CD4-positive, alpha-beta T cell treated with Interferon alpha-2 for 1 hour (primary cell): ENCODE data around the gene POLR2J3.
"Not testable (repeated sequence)": the region's sequence is repeated elsewhere in the genome, so short reads cannot be mapped to it uniquely, and the experiment has no call there.

Experiments used
- DNase-seq, 2 donors: peaks; one replicate each; pipeline ENCODE4 v3.0.0-alpha.2; 2020 to 2022

POLR2J3 gene

DNA sequence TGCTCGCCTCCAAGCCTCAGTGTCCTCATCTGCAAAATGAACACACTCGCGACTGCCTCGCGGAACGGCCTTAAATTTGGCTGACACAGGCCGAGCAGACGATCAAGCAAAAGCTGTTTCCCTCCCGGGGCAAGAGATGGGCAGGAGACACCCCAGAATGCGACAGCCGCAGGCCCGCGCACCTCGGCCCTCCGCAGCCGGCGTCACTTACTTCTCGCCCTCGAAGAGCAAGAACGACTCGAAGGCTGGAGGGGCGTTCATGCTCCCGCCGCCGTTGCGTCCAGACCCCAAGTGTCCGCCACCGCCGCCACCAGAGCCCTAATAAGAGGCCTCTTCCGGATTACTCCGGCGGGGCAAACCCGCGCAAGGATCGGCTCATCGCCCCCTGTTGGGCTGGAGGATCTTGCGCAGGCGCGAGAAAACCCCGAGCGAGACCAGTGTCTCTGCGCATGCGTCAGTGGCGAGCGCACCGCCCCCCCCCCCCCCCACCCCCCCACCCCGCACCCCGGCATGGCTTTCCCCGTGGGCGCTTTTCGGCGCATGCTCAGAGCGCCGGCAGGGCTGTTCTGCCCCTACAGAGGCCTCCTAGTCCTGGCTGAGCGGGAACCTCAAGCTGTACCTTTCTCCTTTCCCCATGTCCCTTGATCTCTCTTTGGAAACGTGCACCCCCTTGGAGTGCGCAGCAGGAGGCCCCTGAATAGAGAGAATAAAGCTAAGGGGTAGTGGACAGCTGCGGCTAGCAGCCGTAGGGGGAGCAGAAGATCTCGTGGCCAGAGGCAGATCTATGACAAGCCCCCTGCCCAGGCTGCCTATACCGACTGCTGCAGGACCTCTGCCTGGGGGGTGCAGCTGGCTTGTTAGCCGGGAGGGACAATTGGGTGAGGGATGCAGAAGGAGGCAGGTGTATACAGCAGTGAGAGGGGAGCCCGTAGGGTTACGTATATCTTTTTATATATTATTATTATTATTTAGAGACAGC, at the start of gene POLR2J3:
Gene POLR2J3 (minus strand): TSS at position 323 of the 979 bp plus-strand sequence. CDS start 62 bp downstream, at position 261.
- peak; percentile 95 to 97 for DNase-seq

DNA sequence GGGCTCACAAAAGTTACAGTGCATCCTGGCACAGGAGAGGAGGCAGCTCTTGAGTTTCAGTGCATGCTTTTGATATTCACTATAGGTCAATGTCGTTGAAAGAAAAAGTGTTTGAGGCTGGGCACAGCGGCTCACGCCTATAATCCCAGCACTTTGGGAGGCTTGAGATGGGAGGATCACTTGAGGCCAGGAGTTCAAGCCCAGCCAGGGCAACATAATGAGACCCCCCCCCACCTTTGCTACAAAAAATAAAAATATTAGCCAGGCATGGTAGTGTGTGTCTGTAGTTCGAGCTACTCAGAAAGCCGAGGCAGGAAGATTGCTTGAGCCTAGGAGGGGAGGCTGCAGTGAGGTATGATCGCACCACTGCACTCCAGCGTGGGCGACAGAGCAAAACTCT, 45.7 kb upstream of the POLR2J3 start:
- DNase-seq: not testable (repeated sequence)

DNA sequence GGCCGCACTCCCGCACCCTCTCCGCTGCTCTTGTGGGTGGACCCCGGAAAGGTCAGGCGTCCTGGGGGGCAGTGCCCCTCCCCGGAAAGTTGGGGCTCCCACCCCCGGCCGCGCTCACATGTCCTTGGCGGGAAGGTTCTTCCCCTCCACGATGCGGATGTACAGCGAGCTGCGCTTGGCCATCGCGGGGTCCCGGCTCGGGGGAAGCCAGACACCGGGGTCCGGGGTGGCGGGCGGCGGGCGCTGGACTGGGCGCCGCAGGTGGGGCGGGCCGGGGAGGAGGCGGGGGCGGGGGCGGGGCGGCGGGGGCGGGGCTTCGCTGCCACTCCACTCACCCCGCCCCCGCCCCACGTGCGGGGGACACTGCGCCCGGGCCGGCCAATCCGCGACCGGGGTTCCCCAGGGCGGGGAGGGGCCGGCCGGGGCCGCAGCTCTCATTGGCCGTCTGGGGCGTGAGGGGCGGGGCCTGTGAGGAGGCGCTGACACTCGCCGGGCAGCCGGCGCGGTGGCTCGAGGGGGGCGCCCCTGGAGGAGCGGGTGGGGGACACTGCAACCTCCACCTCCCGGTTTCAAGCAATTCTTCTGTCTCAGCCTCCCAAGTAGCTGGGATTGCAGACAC, 44.2 kb upstream of the POLR2J3 start, which contains the start of gene RASA4:
Gene RASA4 (minus strand): TSS at position 250 of the 619 bp plus-strand sequence. CDS start 67 bp downstream, at position 183.
- DNase-seq: peak in 1 of 2 donors; percentile 59

DNA sequence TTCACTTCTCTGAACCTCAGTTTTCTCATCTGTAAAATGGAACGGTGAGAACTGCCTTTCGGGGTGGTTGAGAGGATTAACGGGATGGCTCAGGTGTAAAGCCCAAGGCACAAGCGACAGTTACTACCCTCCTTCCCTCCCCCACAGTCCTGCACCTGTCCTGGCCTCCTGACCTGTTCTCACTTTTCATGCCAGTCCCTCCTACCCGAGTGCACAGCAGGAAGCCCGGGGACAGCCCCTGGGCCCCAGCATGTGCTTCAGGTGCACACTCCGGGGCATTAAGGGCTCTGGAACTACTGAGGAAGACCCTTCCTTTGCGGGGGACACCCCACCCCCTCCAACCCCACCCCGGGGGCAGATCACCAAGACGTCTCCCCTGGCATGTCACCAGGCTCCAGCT, 43.5 kb upstream of the POLR2J3 start:
- DNase-seq: not testable (repeated sequence)

DNA sequence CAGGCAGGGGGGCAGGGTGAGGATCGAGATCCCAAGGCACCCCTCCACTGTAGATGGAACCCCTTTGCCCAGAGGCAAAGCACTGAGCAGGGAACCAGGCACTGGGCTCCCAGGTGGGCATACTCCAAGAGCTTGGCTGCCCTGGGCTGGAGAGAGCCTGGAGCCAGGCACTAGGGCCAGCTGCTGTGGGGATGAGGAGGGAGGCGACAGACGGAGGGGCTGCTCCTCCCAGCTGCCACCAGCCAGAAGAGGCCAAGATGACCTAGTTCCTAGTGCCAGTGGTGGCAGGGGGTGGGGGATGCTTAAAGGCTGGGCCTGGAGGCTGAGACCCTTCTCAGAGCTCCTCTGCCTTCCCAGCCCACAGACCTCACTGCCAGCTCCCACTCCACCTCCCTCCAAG, 42.5 kb upstream of the POLR2J3 start:
- not testable (repeated sequence) for DNase-seq

DNA sequence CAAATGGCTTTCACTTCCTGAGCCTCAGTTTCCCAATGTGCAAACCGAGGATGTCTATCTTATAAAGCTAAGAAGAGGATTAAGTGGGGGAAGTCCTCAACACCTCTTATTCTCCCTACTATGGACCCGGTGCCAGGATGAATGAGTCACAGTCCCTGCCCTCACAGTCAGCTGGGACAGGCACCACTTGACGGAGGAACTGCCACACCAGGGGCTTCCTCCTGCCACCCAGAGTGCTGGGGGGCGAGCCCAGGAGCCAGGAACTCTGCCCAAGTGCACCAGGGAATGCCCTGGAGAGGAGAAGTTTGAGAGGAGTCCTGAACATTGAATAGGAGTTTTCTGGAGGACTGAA, 41.9 kb upstream of the POLR2J3 start:
- not testable (repeated sequence) for DNase-seq

DNA sequence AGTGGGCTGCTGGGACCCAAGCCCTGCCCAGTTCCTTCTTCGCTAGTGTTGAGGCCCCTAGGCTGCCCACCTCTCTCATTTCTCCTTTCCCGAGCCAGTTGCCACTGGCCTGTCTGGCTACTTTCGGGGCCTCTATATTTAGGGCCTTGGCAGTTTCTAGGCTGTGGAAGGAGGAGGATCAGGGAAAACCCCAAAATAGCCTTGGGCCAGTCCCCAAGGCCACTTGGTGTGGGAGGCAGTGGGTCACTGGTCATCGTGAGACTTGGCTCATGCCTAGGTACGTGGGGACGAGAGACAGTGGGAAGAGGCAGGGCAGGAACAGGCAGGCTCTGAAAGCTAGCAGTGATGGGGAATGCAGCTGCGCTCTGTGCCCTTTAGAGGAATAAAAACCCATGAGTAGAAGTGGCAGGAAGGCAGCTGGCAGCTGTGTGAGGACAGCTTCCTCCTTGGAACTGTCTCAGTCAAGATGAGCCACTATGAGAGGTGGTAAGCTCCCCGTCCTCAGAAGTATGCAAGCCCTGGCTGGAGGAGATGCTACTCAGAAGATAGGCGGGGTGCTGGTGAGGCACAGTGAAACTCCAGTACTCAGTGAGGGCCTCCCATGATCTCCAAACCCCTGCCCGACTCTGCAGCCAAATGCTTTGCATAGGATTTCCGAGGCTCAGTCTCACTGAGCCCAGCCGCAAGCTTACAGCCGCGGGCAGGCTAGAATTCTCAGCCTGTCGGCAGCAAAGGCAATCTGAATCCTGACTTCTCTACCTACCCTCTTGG, 41.4 kb upstream of the POLR2J3 start:
- not testable (repeated sequence) for DNase-seq

DNA sequence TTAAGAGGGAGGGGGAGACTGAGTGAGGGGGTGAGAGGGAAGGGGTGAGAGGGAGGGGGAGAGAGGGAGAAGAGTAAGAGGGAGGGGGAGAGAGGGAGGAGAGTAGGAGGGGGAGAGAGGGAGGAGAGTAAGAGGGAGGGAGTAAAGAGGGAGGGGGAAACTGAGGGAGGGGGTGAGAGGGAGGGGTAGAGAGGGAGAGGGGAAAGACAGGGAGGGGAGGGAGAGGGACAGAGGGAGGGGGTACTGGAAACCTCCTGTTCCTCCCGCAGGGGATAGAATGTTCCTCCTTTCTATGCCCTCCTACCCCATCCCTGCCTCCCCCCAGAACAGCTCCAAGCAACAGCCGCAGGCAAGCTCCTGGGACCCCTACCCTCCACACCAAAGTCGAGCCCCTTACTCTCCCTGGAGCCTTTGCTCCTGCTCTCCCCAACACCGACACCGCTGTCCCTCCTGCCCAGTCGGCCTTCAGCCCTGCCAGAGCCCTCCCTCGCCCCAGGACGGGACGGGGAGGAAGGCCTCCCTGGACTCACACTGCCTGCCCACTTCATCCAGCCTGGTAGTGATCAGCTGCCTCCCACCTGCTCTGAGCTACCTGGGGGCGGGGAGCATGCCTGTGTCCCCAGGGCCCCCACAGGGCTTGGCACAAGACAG, 39.4 kb upstream of the POLR2J3 start:
- DNase-seq: not testable (repeated sequence)

DNA sequence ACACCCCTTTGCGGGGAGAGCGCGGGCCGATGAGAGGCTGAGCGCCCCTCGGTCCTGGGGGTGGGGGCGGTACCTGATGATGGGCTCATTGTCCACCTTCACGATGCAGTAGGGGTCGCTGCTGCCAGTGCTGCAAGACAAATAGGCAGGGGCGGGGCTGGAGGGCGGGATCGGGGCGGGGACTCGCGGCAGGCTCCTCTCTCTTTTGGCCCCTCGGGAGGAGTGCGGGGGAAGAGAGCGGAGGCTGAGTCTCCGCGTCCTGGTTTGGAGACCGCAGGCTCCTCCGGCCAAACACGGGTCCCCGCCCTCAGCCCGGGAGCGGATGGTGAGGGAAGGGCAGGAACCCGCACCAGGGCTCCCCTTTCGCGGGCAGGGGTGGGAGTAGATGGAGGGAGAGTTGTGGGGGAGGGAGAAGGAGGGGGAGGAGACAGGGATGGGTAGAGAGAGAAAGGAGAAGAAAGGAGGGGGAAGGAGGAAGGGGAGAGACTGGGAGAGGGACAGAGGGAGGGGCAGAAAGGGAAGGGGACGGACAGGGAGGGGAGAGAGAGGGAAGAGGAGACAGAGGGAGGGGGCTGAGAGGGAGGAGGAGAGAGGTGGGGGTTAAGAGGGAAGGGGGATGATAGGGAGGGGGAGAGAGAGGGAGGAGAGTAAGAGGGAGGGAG, 38.8 kb upstream of the POLR2J3 start:
- not testable (repeated sequence) for DNase-seq

DNA sequence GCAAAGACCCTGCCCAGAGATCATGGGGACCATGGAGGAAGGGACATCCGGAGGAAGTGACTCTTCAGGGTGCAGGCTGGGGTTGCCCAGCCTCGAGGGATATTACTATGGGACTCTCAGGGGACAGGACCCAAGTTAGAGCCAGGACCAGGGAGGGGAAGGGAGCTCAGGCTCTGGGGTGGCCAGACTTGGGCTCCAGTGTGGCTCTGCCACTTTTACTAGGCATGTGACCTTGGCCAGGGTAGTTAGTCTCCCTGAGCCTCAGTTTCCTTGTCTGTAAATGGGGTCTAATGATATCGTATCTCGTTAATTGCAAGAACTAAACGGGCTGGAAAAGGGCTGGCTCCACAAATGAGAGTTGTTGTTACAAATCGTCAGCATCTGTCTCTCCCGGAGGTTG, 38.1 kb upstream of the POLR2J3 start:
- not testable (repeated sequence) for DNase-seq

DNA sequence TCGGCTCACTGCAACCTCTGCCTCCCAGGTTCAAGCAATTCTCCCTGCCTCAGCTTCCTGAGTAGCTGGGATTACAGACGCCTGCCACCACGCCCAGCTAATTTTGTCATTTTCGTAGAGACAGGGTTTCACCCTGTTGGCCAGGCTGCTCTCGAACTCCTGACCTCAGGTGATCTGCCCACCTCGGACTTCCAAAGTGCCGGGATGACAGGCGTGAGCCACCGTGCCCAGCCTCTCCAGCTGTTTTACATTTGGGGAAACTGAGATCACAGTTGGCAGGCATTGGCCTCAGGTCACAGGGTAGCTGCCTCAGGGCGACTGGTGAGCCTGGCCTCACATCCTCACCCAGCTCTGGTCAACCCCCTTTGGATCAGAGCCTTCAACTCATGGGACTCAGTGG, 37.4 kb upstream of the POLR2J3 start:
- not testable (repeated sequence) for DNase-seq

DNA sequence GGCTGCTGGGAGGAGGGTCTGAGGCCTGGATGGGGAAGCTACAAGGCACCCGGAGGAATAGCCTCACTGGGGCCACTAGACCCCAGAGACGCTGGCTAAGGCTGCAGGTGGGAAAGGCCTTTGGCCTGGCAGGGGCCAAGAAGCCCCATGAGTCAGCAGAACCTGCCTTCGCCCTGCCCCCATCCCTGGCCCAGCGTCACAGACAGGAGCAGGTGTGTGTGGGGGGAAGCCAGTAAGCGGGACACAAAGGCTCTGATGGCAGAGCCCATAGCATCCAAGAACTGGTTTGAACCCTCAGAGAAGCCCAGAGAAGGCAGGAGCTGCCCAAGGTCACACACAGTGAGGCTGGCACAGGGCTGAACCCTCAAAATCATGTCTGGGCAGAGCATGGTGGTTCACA, 34.5 kb upstream of the POLR2J3 start:
- not testable (repeated sequence) for DNase-seq

DNA sequence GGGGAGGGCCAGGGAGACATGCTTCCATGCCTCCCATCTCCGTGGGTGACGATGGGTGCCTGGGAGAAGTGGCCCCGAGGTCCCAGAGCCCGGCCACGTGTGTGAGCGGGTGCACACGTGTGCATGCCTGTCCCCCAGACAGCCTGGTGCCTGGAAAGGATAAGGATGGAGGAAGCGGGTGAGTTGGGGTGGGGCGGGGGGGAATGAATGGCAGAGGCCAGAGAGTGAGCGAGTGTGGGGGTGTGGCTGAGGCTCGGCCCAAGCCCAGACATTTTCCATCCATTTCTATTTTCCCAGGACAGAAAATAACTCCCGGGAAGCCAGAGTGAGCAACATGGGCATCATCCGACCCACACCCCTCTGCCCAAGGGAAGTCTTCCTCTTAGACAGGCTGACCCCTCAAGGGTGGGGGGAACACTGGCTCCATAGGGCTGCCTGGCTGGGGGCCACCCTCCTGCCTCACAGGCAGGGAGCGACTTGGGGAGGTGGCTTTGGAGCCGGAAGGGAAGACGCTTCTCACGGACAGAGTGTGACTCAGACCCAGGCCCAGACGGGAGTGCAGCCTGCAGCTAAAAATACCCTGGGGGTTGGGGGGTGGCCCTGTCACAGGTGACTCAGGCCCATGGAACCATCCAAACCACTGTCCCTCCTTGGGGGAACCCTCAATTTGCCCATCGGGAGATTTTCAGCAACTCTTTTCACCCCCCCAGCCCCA, 32.2 kb upstream of the POLR2J3 start:
- not testable (repeated sequence) for DNase-seq

DNA sequence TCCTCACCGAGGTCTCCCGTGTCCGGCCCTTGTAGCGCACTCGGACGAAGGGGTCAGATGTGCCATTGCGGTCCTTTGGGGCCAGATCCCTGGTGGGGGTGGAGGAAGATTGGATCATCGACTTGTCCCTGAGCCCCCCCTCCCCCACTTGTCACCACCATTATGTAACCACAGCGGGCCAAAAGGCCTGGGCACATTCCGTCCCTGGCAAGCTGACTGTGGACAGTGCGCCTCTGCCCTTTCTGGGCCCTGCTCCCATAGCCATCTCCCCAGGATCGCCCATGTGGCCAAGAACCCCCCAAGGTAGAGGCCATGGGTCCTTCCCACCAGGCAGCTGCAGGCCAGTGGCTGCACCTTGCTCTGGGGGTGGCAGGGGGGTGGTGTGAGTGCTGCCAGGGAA, 29.9 kb upstream of the POLR2J3 start:
- not testable (repeated sequence) for DNase-seq

DNA sequence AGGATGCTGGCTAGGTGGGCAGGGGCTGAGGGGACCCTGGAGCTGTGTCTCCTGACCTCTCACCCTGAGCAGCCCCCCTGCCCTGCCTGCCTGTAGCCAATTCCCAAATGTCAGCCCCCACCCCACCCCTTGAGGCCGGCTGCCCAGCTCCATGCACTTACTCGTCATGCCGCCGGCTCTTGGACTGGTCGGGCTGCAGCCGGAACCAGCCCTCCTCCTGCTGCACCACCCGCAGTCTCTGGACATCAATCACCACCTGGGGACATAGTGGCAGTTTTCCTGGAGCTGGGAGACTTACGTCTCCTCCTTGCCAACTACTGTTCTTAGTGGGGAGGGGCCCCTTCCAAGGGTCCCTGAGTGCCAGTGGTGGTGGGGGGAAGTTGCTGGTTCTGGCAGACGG, 27.3 kb upstream of the POLR2J3 start:
- not testable (repeated sequence) for DNase-seq

DNA sequence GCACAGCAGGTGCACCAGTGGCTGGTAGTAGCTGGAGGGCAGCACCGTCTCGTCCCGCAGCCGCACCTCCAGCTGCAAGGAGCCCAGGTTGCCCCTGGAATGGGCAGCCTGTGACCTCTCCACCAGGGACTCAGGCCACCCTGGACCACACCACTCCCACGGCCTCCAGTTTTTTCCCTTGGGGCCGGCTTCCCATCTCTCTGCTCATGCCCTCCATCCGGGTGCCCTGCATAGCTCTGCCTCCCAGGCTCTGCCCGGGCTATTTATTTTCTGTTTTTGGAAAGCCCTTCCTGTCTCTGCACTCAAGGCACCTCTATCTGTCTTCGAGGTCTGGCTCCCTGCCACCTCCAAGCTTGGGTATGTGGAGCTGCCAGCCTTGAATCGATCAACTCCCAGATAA, 23.7 kb upstream of the POLR2J3 start:
- not testable (repeated sequence) for DNase-seq

DNA sequence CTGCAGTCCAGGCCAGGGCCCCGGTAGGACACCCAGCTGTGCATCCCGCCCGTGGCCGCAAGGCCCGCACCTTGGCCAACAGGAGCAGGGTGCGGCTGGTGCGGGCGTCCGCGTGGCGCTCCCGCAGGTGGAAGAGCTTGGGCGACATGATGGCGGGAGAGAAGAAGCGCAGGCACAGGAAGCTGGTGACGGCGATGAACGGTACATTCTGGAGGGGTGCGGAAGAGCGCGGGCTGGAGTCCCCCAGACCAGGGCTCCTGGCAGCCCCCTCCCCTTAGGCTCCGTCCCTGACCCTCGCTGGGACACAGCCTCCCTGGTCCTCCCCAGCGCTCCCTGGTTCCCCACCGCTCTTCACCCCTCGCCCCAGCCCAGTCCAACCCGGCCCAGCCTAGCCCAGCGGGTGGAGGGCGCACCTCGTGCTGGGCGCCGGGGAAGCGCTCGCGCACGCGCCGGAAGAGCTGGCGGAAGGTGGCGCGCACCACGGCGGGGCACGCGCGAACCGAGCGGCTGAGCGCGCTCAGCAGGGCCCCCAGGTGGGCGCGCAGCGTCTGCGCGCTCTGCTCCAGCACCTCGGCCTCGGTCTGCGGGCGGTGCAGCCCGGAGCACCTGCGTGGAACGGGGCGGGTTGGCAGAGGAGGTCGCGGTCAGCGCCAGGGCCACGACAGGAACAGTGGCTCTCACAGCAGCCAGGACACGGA, 21.4 kb upstream of the POLR2J3 start:
- not testable (repeated sequence) for DNase-seq

DNA sequence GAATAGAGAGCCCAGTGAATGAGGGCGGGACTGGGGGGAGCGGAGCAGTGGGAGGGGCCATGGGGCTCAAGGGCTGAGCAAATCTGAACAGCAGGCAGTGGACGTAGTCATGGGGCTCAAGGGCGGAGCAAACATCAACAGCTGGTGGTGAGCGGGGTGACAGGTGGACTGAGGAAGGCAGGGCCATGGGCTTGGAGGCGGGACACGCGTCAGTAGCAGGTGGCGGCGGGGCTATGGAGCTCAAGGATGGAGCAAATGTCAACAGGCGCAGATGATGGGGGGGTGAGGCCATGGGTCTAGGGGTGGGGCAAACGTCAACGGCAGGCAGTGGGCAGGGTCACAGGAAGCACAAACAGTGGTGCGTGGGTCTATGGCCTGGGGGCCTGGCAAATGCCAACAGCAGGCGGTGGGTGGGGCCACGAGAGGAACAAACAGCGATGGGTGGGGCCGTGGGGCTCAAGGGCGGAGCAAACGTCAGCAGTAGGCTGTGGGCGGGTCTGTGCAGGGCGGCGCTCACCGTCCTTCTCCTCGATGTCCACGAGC, 20.2 kb upstream of the POLR2J3 start:
- DNase-seq: peak; percentile 52 to 77

DNA sequence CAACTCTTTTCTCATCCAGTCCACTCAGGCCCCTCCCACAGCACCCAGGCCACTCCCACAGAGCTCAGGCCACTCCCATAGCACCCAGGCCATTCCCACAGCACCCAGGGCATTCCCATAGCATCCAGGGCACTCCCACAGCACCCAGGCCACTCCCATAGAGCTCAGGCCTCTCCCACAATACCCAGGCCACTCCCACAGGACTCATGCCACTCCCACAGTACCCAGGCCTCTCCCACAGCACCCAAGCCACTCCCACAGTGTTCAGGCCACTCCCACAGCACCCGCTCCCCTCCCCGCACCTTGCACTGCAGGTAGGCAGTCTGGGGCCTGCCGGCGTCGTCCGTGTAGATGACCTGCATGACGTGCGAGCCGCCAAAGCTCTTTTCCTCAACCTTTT, 17.5 kb upstream of the POLR2J3 start:
- not testable (repeated sequence) for DNase-seq

DNA sequence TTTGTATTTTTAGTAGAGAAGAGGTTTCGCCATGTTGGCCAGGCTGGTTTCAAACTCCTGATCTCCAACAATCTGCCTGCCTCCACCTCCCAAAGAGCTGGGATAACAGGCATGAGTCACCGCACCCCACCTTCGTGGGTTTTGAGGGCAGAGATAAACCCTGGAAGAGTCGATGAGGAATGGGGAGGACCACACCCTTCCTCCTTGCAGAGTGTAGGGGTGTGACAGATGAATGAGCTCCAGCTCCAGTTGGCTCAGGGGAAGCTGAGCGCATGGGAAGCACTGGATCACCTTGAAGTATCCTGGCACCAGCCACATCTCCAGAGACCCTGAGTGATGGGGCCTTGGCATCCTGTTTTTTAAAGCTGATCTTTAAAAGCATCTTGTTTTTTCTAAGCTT, 11.1 kb upstream of the POLR2J3 start:
- not testable (repeated sequence) for DNase-seq
